CD14-positive monocyte (primary cell): ENCODE data around the gene LYG1. TPM values are rescaled to one million over a fixed set of nuclear protein-coding genes. Genes with fewer than 3 reads are reported as not detected.

Experiments
- DNase-seq, 3 donors: peaks; one replicate each; pipeline ENCODE4 v3.0.0-alpha.2; 2011 to 2022
- H2AFZ ChIP-seq: 2 replicates; pipeline ENCODE4 v1.6.0; 2012; ENCODE audit warnings: mild to moderate bottlenecking, low read depth, low read length, inconsistent platforms; ENCODE audit not compliant: insufficient read depth, poor library complexity, severe bottlenecking
- H3K27ac ChIP-seq, 2 donors: 1 replicate in 1 of 2; 2 replicates in 1 of 2; pipeline ENCODE4 v1.5.1; 2012 to 2013; ENCODE audit warnings: low read length in 2 of 2, control low read depth in 1 of 2, inconsistent platforms in 1 of 2, low read depth in 1 of 2, mild to moderate bottlenecking in 1 of 2
- H3K27me3 ChIP-seq, 2 donors: one replicate each; pipeline versions ENCODE4 v1.6.0 to v1.6.1; 2011 to 2013; ENCODE audit warnings: low read length in 2 of 2; ENCODE audit not compliant: control insufficient read depth in 2 of 2, insufficient read depth in 2 of 2
- H3K36me3 ChIP-seq, 2 donors: replicated peaks in 1 of 2; 1 replicate in 1 of 2; 2 replicates in 1 of 2; pipeline versions ENCODE4 v1.5.1 to v1.6.1; 2012 to 2013; ENCODE audit warnings: low read length in 2 of 2, control low read depth in 1 of 2, inconsistent platforms in 1 of 2, mild to moderate bottlenecking in 1 of 2; ENCODE audit not compliant: insufficient read depth in 2 of 2, control insufficient read depth in 1 of 2
- H3K4me1 ChIP-seq, 2 donors: 1 replicate in 1 of 2; 2 replicates in 1 of 2; pipeline versions ENCODE4 v1.5.1 to v1.6.1; 2012 to 2013; ENCODE audit warnings: low read length in 2 of 2, control low read depth in 1 of 2, inconsistent platforms in 1 of 2, mild to moderate bottlenecking in 1 of 2, moderate library complexity in 1 of 2; ENCODE audit not compliant: insufficient read depth in 2 of 2, control insufficient read depth in 1 of 2
- H3K4me2 ChIP-seq: replicated peaks from 2 replicates; pipeline ENCODE3; 2012; ENCODE audit warnings: low read length, moderate library complexity, mild to moderate bottlenecking; ENCODE audit not compliant: poor library complexity, severe bottlenecking; ENCODE audit errors: extremely low read depth
- H3K4me3 ChIP-seq, 3 experiments: fragments of 200-600 bp in 1 of 3; sonication (generic) in 1 of 3; replicated peaks in 1 of 3; 1 replicate in 2 of 3; 2 replicates in 1 of 3; pipeline ENCODE4 v1.5.1; 2011 to 2013; ENCODE audit warnings: low read length in 3 of 3, mild to moderate bottlenecking in 3 of 3, control low read depth in 2 of 3, low read depth in 2 of 3, inconsistent platforms in 1 of 3, moderate library complexity in 1 of 3
- H3K79me2 ChIP-seq: 2 replicates; pipeline ENCODE4 v1.6.0; 2012; ENCODE audit warnings: mild to moderate bottlenecking, control low read depth, inconsistent platforms, low read length, moderate library complexity; ENCODE audit not compliant: insufficient read depth
- H3K9ac ChIP-seq: 2 replicates; pipeline ENCODE4 v1.6.0; 2017; ENCODE audit warnings: low read length, mild to moderate bottlenecking; ENCODE audit not compliant: insufficient read depth, poor library complexity, severe bottlenecking
- H3K9me3 ChIP-seq, 2 donors: replicated peaks in 1 of 2; 1 replicate in 1 of 2; 2 replicates in 1 of 2; pipeline versions ENCODE4 v1.5.1 to v1.6.1; 2012 to 2013; ENCODE audit warnings: low read length in 2 of 2, control low read depth in 1 of 2; ENCODE audit not compliant: control insufficient read depth in 1 of 2, insufficient read depth in 1 of 2
- H4K20me1 ChIP-seq: 2 replicates; pipeline ENCODE4 v1.6.0; 2012; ENCODE audit warnings: mild to moderate bottlenecking, low read length, control low read depth, moderate library complexity; ENCODE audit not compliant: insufficient read depth
- H3K27ac Mint-ChIP-seq, 7 donors: one replicate each; pipeline ENCODE4 v1.8.0; 2020; ENCODE audit warnings: mild to moderate bottlenecking in 7 of 7, mixed read lengths in 7 of 7, moderate library complexity in 6 of 7, inconsistent platforms in 2 of 7
- H3K27me3 Mint-ChIP-seq, 3 donors: one replicate each; pipeline ENCODE4 v1.8.0; 2021 to 2022; ENCODE audit warnings: low read depth in 3 of 3, mild to moderate bottlenecking in 3 of 3, mixed read lengths in 3 of 3, moderate library complexity in 3 of 3, inconsistent platforms in 1 of 3
- H3K36me3 Mint-ChIP-seq, 2 donors: one replicate each; pipeline ENCODE4 v1.8.0; 2020; ENCODE audit warnings: mixed read lengths in 2 of 2, inconsistent platforms in 1 of 2, mild to moderate bottlenecking in 1 of 2
- H3K4me1 Mint-ChIP-seq: one replicate; pipeline ENCODE4 v1.8.0; 2020; ENCODE audit warnings: mild to moderate bottlenecking, mixed read lengths
- H3K4me3 Mint-ChIP-seq, 2 donors: one replicate each; pipeline ENCODE4 v1.8.0; 2020; ENCODE audit warnings: mild to moderate bottlenecking in 2 of 2, mixed read lengths in 2 of 2, moderate library complexity in 1 of 2
- H3K9me3 Mint-ChIP-seq, 7 donors: one replicate each; pipeline ENCODE4 v1.8.0; 2020 to 2022; ENCODE audit warnings: mixed read lengths in 7 of 7, mild to moderate bottlenecking in 6 of 7, moderate library complexity in 6 of 7, inconsistent platforms in 2 of 7
- CTCF ChIP-seq: fragments of 200-600 bp; IDR thresholded peaks from one replicate; pipeline ENCODE4 v1.8.0; 2022; ENCODE audit warnings: antibody characterized with exemption, mild to moderate bottlenecking
- WGBS: methylation state at CpG from one replicate; pipeline ENCODE4 v1.1.5; 2013; ENCODE audit warnings: missing lambda C conversion rate; ENCODE audit not compliant: insufficient coverage; 5-methylcytosine and 5-hydroxymethylcytosine counted together
- intact Hi-C, 2 donors: fragments of 100-400 bp; cut with micrococcal nuclease; formaldehyde crosslinking; loops; one replicate each; pipeline versions ENCODE4 v1.15.0 to v1.15.1; 2023
- polyA plus RNA-seq, 3 donors: library from polyadenylated mRNA; depleted of rRNA in 1 of 3; unstranded in 2 of 3; stranded (reverse) in 1 of 3; fragments of 300-500 nt in 2 of 3; fragments of >200 nt in 1 of 3; fragmentation: Illumina TruSeq in 2 of 3; gene quantifications; 1 replicate in 2 of 3; 2 replicates in 1 of 3; pipeline ENCODE4 v1.2.3, GENCODE V29; 2012 to 2021

The LYG1 gene
- polyA plus RNA-seq, 3 donors = 0.29 to 5.6 TPM; not detected in 1

GRCh38 chr2:99297994-99298393 lies 3.0 kb downstream of the LYG1 start:
- intact Hi-C loops = no loop called here
- Mint-ChIP-seq H3K4me3 (no peak overlapping the region), H3K27ac (no peak overlapping the region), H3K4me1 (no peaks in the 10 kb centered on the region), H3K36me3 (peaks cover 1 to 5% of the 10 kb centered on the region in 2 donors), H3K27me3 (peaks cover 0 to 2% (median 1%) of the 10 kb centered on the region in 3 donors), H3K9me3 (peaks cover 0 to 3% (median 0%) of the 10 kb centered on the region in 7 donors)
- no peaks in the 10 kb centered on the region for H3K79me2 ChIP-seq
- H3K4me1 ChIP-seq = no peaks in the 10 kb centered on the region
- no peaks in the 10 kb centered on the region for H3K27me3 ChIP-seq
- TF ChIP-seq CTCF = no peak
- H3K36me3 ChIP-seq = no peaks in the 10 kb centered on the region
- no peak for DNase-seq
- no peaks in the 10 kb centered on the region for H4K20me1 ChIP-seq
- no peak overlapping the region for H3K9ac ChIP-seq
- H3K4me2 ChIP-seq = no peak overlapping the region
- WGBS = 100% methylated on average over 1 of the region's 2 CpGs
- no peak overlapping the region for H3K4me3 ChIP-seq
- H2AFZ ChIP-seq = no peak overlapping the region
- peaks cover 0 to 2% of the 10 kb centered on the region in 2 donors for H3K9me3 ChIP-seq
- no peak overlapping the region for H3K27ac ChIP-seq

- no peaks in the 10 kb centered on the region for H3K4me1 ChIP-seq
- DNase-seq = no peak
- H4K20me1 ChIP-seq = no peaks in the 10 kb centered on the region
- no peak for TF ChIP-seq CTCF
- H3K4me2 ChIP-seq = no peak overlapping the region
- H3K36me3 ChIP-seq = peaks cover 0 to 15% of the 10 kb centered on the region in 2 donors
- no peak overlapping the region for H3K4me3 Mint-ChIP-seq
- peaks cover 0 to 2% (median 0%) of the 10 kb centered on the region in 3 donors for H3K27me3 Mint-ChIP-seq
- no peak overlapping the region for H3K4me3 ChIP-seq
- intact Hi-C loops = no loop called here
- H3K9ac ChIP-seq = no peak overlapping the region
- no peak overlapping the region for H3K27ac ChIP-seq
- peaks cover 7 to 16% of the 10 kb centered on the region in 2 donors for H3K36me3 Mint-ChIP-seq
- WGBS = 100% methylated on average over 3 of the region's 7 CpGs
- no peak overlapping the region for H3K27ac Mint-ChIP-seq
- peaks cover 0 to 17% of the 10 kb centered on the region in 2 donors for H3K9me3 ChIP-seq
- no peak overlapping the region for H2AFZ ChIP-seq
- no peaks in the 10 kb centered on the region for H3K79me2 ChIP-seq
- H3K27me3 ChIP-seq = no peaks in the 10 kb centered on the region
- H3K4me1 Mint-ChIP-seq = no peaks in the 10 kb centered on the region
- peaks cover 9 to 27% (median 12%) of the 10 kb centered on the region in 7 donors for H3K9me3 Mint-ChIP-seq
These were observed 15.5 kb downstream of the LYG1 start for GRCh38 chr2:99285526-99285925.
